Measurements from ENCODE around the gene CD47.

- TF ChIP-seq CTCF (IDR thresholded peaks at IDR 0.05) (no peak), EZH2 (IDR thresholded peaks at IDR 0.05) (no peak)
Measured at GRCh38 chr3:108090701-108091497, at the start of gene CD47.
